HCT116 (cell line): ENCODE measurements around the gene TMEM266. TPM values are rescaled to one million over a fixed set of nuclear protein-coding genes. Genes with fewer than 3 reads are reported as not detected.

Experiments used
- ATAC-seq: fragments of 200-7000 bp; cut with Tn5 transposase; 2 replicates; pipeline ENCODE4 v1.9.1; 2020; ENCODE audit warnings: mild to moderate bottlenecking, moderate library complexity
- BruUV-seq: library from RNA; stranded (reverse); fragments of 400-500 nt; replicated peaks from 2 replicates; lab custom pipeline; 2021; lab: Mats Ljungman, UMichigan
- CTCF ChIA-PET: fragments of 300-600 bp; sonication (Branson Sonifier 250); formaldehyde crosslinking; loops from one replicate; lab custom pipeline; 2021; ENCODE audit warnings: antibody characterized with exemption; lab: Charles Lee
- POLR2A ChIA-PET: fragments of 300-600, 350-600 bp; sonication (Branson Sonifier 250); formaldehyde crosslinking; loops from one replicate; lab custom pipeline; 2021; ENCODE audit warnings: antibody characterized with exemption; lab: Charles Lee
- RAD21 ChIA-PET, 2 experiments: fragments of 300-600 bp; sonication (Branson Sonifier 250); formaldehyde crosslinking; loops; one replicate each; lab custom pipeline; 2023; ENCODE audit warnings: low total read pairs in 2 of 2; ENCODE audit not compliant: uncharacterized antibody in 2 of 2, unreplicated experiment in 2 of 2, low non-redundant PET in 1 of 2; lab: Charles Lee
- DNase-seq: peaks from one replicate; pipeline ENCODE4 v3.0.0-alpha.2; 2010; ENCODE audit warnings: low read depth, low spot score
- H2AFZ ChIP-seq: fragments of 200-600 bp; shearing (Covaris generic), sonication (generic); 2 replicates; pipeline ENCODE4 v1.6.1; 2017; ENCODE audit warnings: low read depth, mixed run types, mixed read lengths, antibody characterized with exemption, low read length; ENCODE audit not compliant: poor library complexity, severe bottlenecking
- H3K27ac ChIP-seq: 2 replicates; pipeline ENCODE4 v1.5.1; 2012; ENCODE audit warnings: low read depth, low read length
- H3K27me3 ChIP-seq: fragments of 200-600 bp; sonication (generic); 2 replicates; pipeline ENCODE4 v1.6.1; 2016; ENCODE audit warnings: mixed run types, low read length, mixed read lengths; ENCODE audit not compliant: insufficient read depth
- H3K36me3 ChIP-seq, 2 experiments: fragments of 200-500 bp in 1 of 2; fragments of 200-600 bp in 1 of 2; sonication (Bioruptor generic) in 1 of 2; sonication (generic) in 1 of 2; 2 replicates each; pipeline versions ENCODE4 v1.5.1 to v1.6.1; 2014 to 2016; ENCODE audit warnings: low read length in 2 of 2, inconsistent platforms in 1 of 2, mixed read lengths in 1 of 2, mixed run types in 1 of 2; ENCODE audit not compliant: insufficient read depth in 2 of 2, control insufficient read depth in 1 of 2
- H3K4me1 ChIP-seq, 2 experiments: fragments of 200-600 bp in 1 of 2; sonication (generic) in 1 of 2; 2 replicates each; pipeline versions ENCODE4 v1.5.1 to v1.6.1; 2012 to 2017; ENCODE audit warnings: low read length in 2 of 2, inconsistent platforms in 1 of 2, mild to moderate bottlenecking in 1 of 2, mixed read lengths in 1 of 2, mixed run types in 1 of 2, moderate library complexity in 1 of 2; ENCODE audit not compliant: insufficient read depth in 2 of 2, control insufficient read depth in 1 of 2
- H3K4me2 ChIP-seq: fragments of 200-600 bp; sonication (generic); 2 replicates; pipeline ENCODE4 v1.6.1; 2017; ENCODE audit warnings: mixed run types, low read length, mixed read lengths
- H3K4me3 ChIP-seq, 2 experiments: fragments of 200-600 bp in 1 of 2; sonication (generic) in 1 of 2; replicated peaks in 1 of 2; 2 replicates each; pipeline ENCODE4 v1.5.1; 2011 to 2016; ENCODE audit warnings: low read length in 2 of 2, control low read depth in 1 of 2, low read depth in 1 of 2, mild to moderate bottlenecking in 1 of 2, mixed read lengths in 1 of 2, mixed run types in 1 of 2
- H3K79me2 ChIP-seq: fragments of 200-600 bp; sonication (generic); 2 replicates; pipeline ENCODE4 v1.6.1; 2017; ENCODE audit warnings: mild to moderate bottlenecking, mixed run types, low read length, moderate library complexity, mixed read lengths; ENCODE audit not compliant: insufficient read depth
- H3K9ac ChIP-seq: fragments of 200-600 bp; sonication (generic); 2 replicates; pipeline ENCODE4 v1.6.1; 2016; ENCODE audit warnings: low read length, mixed read lengths
- H3K9me2 ChIP-seq: fragments of 200-600 bp; sonication (generic), shearing (Covaris generic); 2 replicates; pipeline ENCODE4 v1.6.1; 2017; ENCODE audit warnings: mixed run types, mild to moderate bottlenecking, moderate library complexity; ENCODE audit not compliant: insufficient read depth
- H3K9me3 ChIP-seq, 2 experiments: fragments of 200-500 bp in 1 of 2; fragments of 200-600 bp in 1 of 2; sonication (Bioruptor generic) in 1 of 2; sonication (generic) in 1 of 2; 2 replicates each; pipeline ENCODE4 v1.6.1; 2014 to 2017; ENCODE audit warnings: low read length in 2 of 2, mixed read lengths in 2 of 2, inconsistent platforms in 1 of 2, low read depth in 1 of 2, mild to moderate bottlenecking in 1 of 2, mixed run types in 1 of 2, moderate library complexity in 1 of 2; ENCODE audit not compliant: control insufficient read depth in 1 of 2, insufficient read depth in 1 of 2
- H4K20me1 ChIP-seq: fragments of 200-600 bp; sonication (generic), shearing (Covaris generic); 2 replicates; pipeline ENCODE4 v1.6.1; 2017; ENCODE audit warnings: mixed run types, mild to moderate bottlenecking, moderate library complexity; ENCODE audit not compliant: insufficient read depth
- CEBPB ChIP-seq: IDR thresholded peaks from 2 replicates; pipeline ENCODE4 v1.6.1; 2012; ENCODE audit warnings: low read depth
- ELF1 ChIP-seq: IDR thresholded peaks from 2 replicates; pipeline ENCODE4 v1.6.1; 2012; ENCODE audit warnings: low read depth, borderline replicate concordance
- EZH2 ChIP-seq: fragments of 200-600 bp; sonication (generic); IDR thresholded peaks from 2 replicates; pipeline ENCODE4 v1.6.1; 2017; ENCODE audit warnings: antibody characterized with exemption, mixed run types
- POLR2AphosphoS5 ChIP-seq: IDR thresholded peaks from 2 replicates; pipeline ENCODE4 v1.6.1; 2011; ENCODE audit warnings: mild to moderate bottlenecking, low read depth, low read length, moderate library complexity
- SIN3A ChIP-seq: IDR thresholded peaks from 2 replicates; pipeline ENCODE4 v1.6.1; 2012; ENCODE audit warnings: low read depth
- SRF ChIP-seq: IDR thresholded peaks from 2 replicates; pipeline ENCODE4 v1.6.1; 2012; ENCODE audit warnings: low read depth
- TCF7L2 ChIP-seq: IDR thresholded peaks from 2 replicates; pipeline ENCODE4 v1.7.0; 2011; ENCODE audit warnings: borderline replicate concordance, inconsistent platforms; ENCODE audit not compliant: insufficient read depth, insufficient read length; ENCODE audit errors: extremely low read depth
- ZNF274 ChIP-seq: fragments of 200-500 bp; sonication (Bioruptor generic); IDR thresholded peaks from 2 replicates; pipeline ENCODE4 v1.6.1; 2014; ENCODE audit warnings: mild to moderate bottlenecking, low read depth, low read length, inconsistent platforms
- intact Hi-C: fragments of 100-400 bp; cut with micrococcal nuclease; formaldehyde crosslinking; loops from 2 replicates; pipeline ENCODE4 v1.10.0; 2022
- total RNA-seq: library from RNA; stranded (reverse); gene quantifications from one replicate; pipeline ENCODE4 v1.2.1, GENCODE V29; 2021; ENCODE audit not compliant: unreplicated experiment
- TF ChIP-seq, protein P1 (sequence below): IDR thresholded peaks from 2 replicates; pipeline ENCODE4 v1.6.1; 2012
- TF ChIP-seq, protein P2 (sequence below): IDR thresholded peaks from 2 replicates; pipeline ENCODE4 v1.6.1; 2012
- TF ChIP-seq, protein P3 (sequence below): IDR thresholded peaks from 2 replicates; pipeline ENCODE4 v1.6.1; 2011; ENCODE audit warnings: mild to moderate bottlenecking, low read length, moderate library complexity; ENCODE audit not compliant: insufficient replicate concordance; ENCODE audit errors: extremely low read depth

TMEM266 gene
- total RNA-seq, 1 experiment from 2014 or later, result 0.91 TPM

DNA sequence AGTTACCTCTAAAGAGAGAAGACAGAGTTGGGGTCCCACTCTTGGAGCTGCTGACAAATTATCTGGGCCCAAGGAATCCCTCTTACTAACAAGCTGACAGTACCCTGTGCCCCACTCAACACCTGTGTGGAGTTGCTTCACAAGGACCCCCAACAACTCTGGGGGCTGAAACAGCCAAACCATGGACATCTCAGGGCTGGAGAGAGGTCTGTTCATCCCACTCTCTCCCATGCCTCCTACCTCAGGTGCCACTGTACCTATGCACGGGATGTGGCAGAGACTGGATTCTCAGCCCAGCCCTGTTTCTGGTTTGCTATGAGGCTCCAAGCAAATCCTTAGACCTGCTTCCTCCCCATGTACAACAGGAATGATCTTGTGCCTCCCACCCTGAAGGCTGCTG lies 149.7 kb downstream of the TMEM266 start:
- Histone ChIP-seq H2AFZ (no peak overlapping the region), H3K4me2 (no peak overlapping the region), H3K4me1 (no peaks in the 10 kb centered on the region), H3K9ac (no peak overlapping the region), H3K27me3 (no peaks in the 10 kb centered on the region), H3K9me2 (no peaks in the 10 kb centered on the region), H3K79me2 (no peaks in the 10 kb centered on the region), H3K4me3 (no peak overlapping the region), H3K9me3 (no peaks in the 10 kb centered on the region)
- no peak for ATAC-seq
- ChIA-PET RAD21 (no interaction called here), POLR2A (interaction anchor here (1.5 kb wide), 1 partner anchor 10 kb away, joined by 3 read pairs; no protein-coding TSS in a partner anchor), CTCF (no interaction called here)
- no TSS peak for BruUV-seq
- no peak for DNase-seq
- intact Hi-C loops, result no loop called here
- TF ChIP-seq ELF1 (no peak), ZNF274 (no peak), EZH2 (no peak), SIN3A (no peak), TCF7L2 (no peak), SRF (no peak), CEBPB (no peak), POLR2AphosphoS5 (no peak)
- TF ChIP-seq, protein P1, sequence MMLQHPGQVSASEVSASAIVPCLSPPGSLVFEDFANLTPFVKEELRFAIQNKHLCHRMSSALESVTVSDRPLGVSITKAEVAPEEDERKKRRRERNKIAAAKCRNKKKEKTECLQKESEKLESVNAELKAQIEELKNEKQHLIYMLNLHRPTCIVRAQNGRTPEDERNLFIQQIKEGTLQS, result no peak
- TF ChIP-seq, protein P2, sequence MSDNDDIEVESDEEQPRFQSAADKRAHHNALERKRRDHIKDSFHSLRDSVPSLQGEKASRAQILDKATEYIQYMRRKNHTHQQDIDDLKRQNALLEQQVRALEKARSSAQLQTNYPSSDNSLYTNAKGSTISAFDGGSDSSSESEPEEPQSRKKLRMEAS, result no peak
- TF ChIP-seq, protein P3, sequence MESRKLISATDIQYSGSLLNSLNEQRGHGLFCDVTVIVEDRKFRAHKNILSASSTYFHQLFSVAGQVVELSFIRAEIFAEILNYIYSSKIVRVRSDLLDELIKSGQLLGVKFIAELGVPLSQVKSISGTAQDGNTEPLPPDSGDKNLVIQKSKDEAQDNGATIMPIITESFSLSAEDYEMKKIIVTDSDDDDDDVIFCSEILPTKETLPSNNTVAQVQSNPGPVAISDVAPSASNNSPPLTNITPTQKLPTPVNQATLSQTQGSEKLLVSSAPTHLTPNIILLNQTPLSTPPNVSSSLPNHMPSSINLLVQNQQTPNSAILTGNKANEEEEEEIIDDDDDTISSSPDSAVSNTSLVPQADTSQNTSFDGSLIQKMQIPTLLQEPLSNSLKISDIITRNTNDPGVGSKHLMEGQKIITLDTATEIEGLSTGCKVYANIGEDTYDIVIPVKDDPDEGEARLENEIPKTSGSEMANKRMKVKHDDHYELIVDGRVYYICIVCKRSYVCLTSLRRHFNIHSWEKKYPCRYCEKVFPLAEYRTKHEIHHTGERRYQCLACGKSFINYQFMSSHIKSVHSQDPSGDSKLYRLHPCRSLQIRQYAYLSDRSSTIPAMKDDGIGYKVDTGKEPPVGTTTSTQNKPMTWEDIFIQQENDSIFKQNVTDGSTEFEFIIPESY, result no peak
- TF ChIP-seq, all 23 proteins: peak for 0
- Histone ChIP-seq H4K20me1 (no peaks in the 10 kb centered on the region), H3K27ac (no peak overlapping the region), H3K36me3 (0 out of 4 replicates have a peak, but pooled peaks cover 0 to 4% of the 10 kb centered on the region in 2 experiments)
